MV-4-11 (cell line): ENCODE results near the gene TMEM88.

Experiments
- DNase-seq: peaks from one replicate; lab custom pipeline; 2025; lab: John Stamatoyannopoulos, UW

Gene TMEM88

DNA sequence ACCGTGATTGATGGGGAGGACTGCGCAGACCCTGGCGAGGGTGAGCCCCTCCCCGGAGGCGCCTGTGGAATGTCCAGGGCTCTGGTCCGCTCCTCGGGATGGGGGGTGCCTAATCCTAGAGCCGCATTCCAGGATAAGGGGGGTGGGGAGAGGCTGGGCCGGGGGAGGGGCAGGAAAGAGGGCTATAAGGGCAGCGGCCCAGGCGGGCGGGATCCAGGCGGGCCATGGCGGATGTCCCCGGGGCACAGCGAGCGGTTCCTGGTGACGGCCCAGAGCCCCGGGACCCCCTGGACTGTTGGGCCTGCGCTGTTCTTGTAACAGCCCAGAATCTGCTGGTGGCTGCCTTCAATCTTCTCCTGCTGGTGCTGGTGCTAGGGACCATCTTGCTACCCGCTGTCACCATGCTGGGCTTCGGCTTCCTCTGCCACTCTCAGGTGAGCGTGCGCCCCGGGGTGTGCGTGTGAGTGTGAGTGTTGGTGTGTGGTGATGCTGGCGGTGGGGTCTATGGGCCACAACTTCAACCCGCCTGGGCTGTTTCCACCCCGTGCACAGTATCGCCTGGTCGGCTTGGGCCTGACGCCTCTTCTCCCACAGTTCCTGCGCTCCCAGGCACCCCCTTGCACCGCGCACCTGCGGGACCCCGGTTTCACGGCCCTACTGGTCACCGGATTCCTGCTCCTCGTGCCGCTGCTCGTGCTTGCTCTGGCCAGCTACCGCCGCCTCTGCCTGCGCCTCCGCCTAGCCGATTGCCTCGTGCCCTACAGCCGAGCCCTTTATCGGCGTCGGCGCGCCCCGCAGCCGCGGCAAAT lies at the start of gene TMEM88:
Gene TMEM88, plus strand, starts transcription at position 216 of the 809 bp plus-strand sequence. Its CDS starts 9 bp downstream, at position 225.
- DNase-seq, result no peak

DNA sequence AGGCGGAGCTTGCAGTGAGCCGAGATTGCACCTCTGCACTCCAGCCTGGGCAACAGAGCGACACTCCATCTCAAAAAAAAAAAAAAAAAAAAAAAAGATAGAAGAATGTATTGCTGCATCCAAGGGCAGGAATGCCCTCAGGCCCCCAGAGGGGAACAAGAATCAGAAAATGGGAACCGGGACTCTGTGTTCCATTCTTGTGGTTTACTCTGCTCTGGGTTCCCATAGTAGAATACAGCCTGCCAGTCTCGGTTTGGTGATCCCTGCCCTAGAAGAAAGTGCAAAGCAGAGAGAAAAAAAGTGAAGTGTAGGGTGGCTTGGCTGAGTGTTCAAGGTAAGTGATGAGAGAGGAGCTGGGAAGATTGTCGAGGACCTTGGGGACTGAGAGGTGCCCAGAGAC lies 48.3 kb upstream of the TMEM88 start:
- DNase-seq, result peak; percentile 81

GRCh38 chr17:7807206-7807605 lies 47.7 kb upstream of the TMEM88 start:
- no peak for DNase-seq

DNA sequence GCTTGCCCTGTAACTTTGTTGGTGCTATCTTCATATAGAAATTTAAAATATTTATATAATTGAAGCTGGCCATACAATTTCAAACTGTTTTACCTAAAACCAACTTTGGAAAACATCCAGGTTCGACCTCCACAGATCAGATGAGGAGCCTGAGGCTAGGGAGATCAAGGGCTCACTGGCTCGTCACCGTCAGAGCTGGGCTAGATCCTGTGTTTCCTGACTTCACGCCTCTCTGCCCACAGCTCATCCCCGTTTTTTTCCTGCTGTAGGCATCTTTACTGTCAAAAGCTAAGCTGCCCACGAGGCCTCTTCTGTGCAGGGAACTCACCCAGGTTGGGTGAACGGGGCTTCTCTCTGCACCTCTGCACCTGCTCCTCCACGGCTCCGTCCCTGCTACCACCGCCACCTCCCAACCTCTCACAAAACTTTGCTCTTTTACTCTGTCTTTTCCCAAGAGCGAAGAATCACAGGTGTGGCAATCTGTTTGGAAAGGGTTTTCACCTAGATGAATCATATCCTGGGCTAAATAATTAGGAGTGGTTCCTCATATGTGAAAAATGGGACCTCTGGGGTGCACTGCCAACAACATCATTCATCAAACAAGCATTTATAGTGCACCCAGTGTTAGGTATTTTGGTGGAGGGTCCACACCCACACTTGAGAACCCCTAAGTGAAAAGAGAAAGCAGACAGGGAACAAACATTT lies 45.6 kb upstream of the TMEM88 start:
- no peak for DNase-seq

- peak; percentile 26 for DNase-seq
Measured at GRCh38 chr17:7809791-7810343, 45.0 kb upstream of the TMEM88 start.

GRCh38 chr17:7811251-7811650 lies 43.6 kb upstream of the TMEM88 start:
- no peak for DNase-seq

- no peak for DNase-seq
Measured at GRCh38 chr17:7814969-7815368, 39.9 kb upstream of the TMEM88 start.

DNA sequence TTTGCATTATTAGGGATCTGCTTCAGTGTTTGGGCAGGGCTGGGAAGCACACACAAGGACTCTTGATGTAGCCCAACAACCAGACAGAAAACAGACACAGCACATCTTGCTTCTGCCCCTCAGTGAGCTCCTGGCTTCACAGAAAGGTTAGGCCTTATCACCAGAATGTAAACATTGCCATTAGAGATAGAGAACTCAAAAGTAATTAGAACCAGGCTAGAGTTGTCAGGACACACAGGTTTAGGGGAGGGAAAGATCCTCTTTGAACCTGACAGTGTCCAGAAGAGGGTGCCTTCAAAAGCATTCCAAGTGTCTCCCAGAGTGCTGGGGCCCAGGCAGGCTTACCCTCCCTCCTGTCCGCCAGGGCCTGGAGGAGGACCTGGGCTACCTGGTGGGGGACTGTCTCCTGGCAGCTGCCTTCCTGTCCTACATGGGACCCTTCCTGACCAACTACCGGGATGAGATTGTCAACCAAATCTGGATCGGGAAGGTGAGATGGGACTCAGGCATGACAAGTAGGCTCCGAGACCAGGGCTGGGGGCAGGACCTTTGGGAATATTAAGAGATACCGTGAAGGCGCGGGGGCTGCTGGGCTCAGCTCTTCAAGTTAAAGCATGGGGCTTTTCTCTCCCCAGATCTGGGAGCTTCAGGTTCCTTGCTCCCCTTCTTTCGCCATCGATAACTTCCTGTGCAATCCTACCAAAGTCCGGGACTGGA lies 37.8 kb upstream of the TMEM88 start:
- DNase-seq, result no peak

DNA sequence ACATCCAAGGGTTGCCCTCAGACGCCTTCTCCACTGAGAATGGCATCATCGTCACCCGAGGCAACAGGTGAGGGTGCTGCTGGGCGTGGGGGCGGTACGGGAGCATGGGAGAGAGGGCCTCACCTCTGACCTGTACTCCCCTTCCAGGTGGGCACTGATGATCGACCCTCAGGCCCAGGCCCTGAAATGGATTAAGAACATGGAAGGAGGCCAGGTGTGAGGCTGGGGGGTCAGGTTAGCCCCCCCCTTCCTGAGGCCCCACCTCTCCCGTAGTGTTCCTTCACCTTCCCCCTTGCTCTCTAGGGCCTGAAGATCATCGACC lies 37.3 kb upstream of the TMEM88 start:
- no peak for DNase-seq

DNA sequence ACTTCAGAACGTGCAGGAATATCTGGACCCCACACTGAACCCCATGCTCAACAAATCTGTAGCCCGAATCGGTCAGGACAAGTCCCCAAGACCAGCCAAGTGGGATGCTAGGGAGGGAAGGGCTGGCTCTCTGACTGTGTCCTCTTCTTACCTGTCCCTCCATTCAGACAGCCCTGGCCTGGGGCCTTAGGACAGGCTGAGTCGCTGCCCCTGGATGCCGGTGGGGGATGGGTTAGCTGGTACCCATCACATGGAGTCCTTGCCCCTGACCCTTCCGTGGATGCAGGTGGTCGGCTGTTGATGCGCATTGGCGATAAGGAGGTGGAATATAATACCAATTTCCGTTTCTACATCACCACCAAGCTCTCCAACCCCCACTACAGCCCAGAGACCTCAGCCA lies 36.8 kb upstream of the TMEM88 start:
- DNase-seq, result no peak

DNA sequence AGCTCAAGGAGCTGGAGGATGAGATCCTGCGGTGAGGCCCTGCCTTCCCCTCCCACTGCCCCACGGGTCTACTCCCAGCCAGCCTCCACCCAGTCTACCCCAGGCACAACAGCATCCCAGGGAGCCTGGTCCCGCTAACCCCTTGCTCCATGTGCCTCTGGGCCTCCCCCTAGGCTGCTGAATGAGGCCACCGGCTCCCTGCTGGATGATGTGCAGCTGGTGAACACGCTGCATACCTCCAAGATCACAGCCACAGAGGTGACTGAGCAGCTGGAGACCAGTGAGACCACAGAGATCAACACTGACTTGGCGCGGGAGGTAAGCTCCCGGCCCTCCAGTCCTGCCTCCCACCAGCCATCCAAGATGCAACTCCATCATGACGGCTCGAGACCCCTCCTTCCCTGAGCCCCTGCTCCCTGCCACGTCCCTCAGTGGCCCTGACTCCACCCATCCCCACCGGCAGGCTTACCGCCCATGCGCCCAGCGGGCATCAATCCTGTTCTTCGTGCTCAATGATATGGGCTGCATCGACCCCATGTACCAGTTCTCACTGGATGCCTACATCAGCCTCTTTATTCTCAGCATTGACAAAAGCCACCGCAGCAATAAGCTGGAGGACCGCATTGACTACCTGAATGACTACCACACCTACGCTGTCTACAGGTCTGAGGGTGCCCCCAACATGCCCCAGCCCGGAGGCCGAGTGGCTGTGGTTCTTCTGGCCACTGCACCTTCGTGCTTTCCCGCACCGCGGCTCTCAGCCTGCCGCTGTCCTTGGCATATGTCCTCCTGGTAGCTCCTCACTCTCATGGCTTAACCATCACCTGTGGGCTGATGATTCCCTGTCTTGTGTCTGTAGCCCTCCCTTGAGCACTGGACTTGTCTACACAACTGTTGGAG lies 35.9 kb upstream of the TMEM88 start:
- DNase-seq, result no peak

- DNase-seq, result no peak
Measured at GRCh38 chr17:7820231-7820630, 34.6 kb upstream of the TMEM88 start.

GRCh38 chr17:7822126-7822525 lies 32.7 kb upstream of the TMEM88 start:
- DNase-seq, result no peak

DNA sequence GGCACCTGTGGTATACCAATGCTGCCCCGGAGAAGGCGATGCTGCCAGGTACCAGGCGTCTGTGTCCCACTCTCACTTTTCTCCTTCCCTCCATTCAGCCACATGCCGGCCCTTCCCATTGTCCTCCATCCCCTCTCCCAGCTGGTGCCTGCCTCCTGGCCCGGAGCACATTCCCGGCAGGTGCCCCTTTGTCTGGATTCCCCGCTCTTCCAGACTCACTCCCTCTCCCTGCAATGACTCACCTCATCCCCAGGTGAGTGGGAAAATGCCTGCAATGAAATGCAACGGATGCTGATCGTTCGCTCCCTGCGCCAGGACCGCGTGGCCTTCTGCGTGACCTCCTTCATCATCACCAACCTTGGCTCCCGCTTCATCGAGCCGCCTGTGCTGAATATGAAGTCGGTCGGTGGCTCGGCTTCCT lies 31.3 kb upstream of the TMEM88 start:
- DNase-seq, result no peak

- DNase-seq, result no peak
Measured at GRCh38 chr17:7824021-7824924, 30.6 kb upstream of the TMEM88 start.

DNA sequence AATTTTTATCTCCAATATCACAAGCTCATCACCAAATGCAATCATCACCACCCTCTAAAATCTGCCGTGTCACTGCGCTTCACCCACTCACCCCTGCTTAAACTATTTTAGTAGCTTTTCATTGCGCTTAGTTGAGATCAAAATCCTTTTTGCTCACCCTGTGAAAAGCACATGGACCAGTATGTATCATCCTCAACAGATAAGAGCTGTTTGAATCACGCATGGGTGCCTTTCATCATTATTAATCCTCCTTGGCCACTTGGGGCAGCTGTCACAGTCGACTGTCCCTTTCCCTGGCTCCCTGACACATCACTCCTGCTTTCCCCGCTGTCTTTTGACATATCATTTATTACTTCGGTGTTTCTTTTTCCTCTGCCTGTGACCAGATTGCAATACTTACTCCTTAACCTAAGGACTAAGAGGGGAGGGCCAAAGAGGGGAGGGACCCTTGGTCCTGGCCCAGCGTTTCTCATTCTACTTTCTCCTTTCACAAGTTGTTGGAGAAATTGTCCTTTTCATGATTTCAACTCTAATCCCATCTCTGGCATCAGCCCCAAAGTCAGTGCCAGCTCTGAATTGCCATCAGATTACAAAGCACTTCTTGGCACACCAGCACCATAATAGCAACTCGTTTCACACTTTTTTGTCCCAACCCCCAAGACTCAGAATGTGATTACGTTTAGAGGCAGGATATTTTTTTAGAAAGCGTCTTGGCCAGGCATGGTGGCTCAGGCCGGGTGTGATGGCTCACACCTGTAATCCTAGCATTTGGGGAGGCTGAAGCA lies 29.5 kb upstream of the TMEM88 start:
- no peak for DNase-seq

DNA sequence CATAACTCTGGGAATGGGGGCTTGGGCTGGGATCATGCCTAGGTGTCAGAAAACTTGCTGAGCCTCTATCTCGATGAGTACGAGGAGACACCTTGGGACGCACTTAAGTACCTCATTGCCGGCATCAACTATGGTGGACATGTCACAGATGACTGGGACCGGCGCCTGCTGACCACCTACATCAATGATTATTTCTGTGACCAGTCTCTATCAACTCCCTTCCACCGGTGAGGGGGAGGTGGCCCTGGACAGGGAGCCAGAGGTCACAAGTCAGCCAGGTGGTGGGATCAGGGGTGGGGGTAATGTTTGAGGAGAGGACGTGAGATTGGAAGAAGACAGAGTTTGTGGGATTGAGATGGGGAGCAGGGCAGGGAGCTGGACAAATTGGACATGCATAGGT lies 24.2 kb upstream of the TMEM88 start:
- no peak for DNase-seq

- DNase-seq, result no peak
Measured at GRCh38 chr17:7831233-7831632, 23.6 kb upstream of the TMEM88 start.

DNA sequence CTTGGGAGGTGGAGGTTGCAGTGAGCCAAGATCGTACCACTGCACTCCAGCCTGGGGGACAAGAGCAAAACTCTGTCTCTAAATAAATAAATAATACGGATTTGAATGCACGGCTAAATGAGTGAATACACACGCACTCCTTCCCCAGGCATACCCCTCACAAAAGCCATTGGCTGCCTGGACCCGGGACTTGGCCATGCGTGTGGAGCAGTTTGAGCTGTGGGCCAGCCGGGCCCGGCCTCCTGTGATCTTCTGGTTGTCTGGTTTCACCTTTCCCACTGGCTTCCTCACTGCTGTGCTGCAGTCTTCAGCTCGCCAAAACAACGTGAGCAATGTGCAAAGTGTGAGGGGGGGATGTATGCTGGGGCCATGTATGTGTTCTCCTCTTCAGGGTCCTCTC lies 22.4 kb upstream of the TMEM88 start:
- no peak for DNase-seq
